ENCODE data around the gene TBC1D8. TPM values are rescaled to one million over a fixed set of nuclear protein-coding genes. Genes with fewer than 3 reads are reported as not detected.

Gene TBC1D8
- total RNA-seq, 4 donors from 2014 or later: 22.2 to 68.0 (median 31.9) TPM

- no peak for ATAC-seq (ENCODE audit: low FRiP score)
- no peak for TF ChIP-seq CTCF (IDR thresholded peaks at IDR 0.05)
- no peak for DNase-seq (ENCODE audit: low spot score)
Measured at GRCh38 chr2:100962366-100963025, 188.7 kb downstream of the TBC1D8 start.

GRCh38 chr2:100960688-100961087 lies 190.5 kb downstream of the TBC1D8 start:
- DNase-seq (ENCODE audit: low spot score): no peak
- no peak for TF ChIP-seq CTCF (IDR thresholded peaks at IDR 0.05)
- ATAC-seq (ENCODE audit: low FRiP score): no peak

DNA sequence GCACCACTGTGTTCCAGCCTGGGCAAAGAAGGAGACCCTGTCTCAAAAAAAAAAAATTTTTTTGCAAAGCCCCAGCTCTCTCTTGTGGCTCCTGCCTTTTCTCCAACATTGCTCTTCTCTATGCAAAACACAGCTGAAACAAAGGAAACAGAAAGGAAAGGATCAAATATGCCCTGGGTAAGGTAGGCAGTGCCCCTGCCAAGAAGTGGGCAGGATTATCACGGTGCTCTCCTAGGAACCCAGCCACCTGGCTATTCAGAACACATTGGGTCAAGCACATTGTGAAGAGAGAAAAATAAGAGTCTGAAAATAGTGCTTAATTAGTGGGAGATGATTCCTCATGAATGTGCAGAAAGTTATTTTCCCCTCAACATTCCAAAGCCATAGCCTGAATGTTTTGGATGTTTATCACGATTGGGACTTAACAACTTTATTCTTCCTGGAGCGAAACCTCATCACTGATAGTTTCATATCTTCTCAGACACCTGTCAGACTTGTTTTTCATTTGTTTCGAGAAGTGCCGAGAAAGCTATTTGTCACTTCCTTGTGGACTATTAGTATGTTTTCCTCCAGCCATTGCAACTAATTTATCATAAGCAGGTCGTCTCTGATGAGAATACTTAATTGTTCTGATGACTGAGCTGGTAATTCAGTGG lies 191.8 kb downstream of the TBC1D8 start:
- DNase-seq (ENCODE audit: low spot score): no peak
- TF ChIP-seq CTCF (IDR thresholded peaks at IDR 0.05): no peak
- ATAC-seq (ENCODE audit: low FRiP score): no peak

DNA sequence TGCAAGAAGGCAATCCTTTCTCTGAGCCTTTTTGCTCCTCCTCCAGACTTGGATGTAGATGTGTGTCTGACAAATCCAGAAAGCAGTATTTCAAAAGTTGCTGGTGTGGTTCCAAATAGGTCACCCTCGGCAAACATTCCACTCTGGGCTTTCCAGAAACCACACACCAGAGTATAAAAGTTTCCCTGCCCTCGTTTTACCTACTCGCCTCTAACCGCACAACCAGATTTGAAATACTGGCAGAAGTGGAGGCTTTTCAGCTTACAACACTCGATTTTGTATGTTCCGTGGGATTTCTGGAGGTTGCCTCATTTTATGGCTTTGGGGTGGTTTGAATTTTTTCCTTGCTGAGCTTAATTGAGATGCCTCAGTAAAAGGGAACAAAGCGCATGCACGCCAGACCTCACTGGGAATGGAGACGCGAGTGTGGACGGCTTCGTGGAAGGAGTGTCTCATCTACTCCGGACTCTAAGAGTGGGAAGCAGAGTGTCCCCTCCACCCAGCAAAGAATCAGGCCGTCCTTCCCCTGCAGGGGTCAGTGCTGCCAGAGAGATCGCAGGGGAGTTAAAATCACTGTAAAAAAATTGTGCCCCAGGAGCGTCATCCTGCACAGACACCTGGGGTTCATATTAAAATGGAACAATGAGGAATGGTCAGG lies 193.1 kb downstream of the TBC1D8 start:
- peak; percentile 84 for ATAC-seq (ENCODE audit: low FRiP score)
- no peak for DNase-seq (ENCODE audit: low spot score)
- TF ChIP-seq CTCF (IDR thresholded peaks at IDR 0.05): no peak

Small RNAs within 50 kb of the gene (small RNA-seq; reads per million reads assigned to genes)
- not detected for gene BBIP1P1

Other genes starting within 250 kb of the TBC1D8 start
- gene RPL31, start 149.1 kb downstream of the TBC1D8 start, total RNA-seq: 1,000 to 10,000 TPM; 1,177 to 1,447 (median 1,367) TPM
- gene CNOT11, start 101.5 kb upstream of the TBC1D8 start, total RNA-seq: 10 to 100 TPM; 18.4 to 28.5 (median 22.8) TPM
- gene RNF149, start 157.3 kb upstream of the TBC1D8 start, total RNA-seq: 100 to 1,000 TPM in 3 of 4 donors, 10 to 100 TPM in 1; 96.8 to 191 (median 118) TPM
- gene CREG2, start 236.1 kb upstream of the TBC1D8 start, total RNA-seq: under 1 TPM in 1 of 4 donors, not detected in 3; 0.09 TPM